Muscle of leg (tissue), 11 donors: Measurements from ENCODE around the gene MADCAM1. TPM values are rescaled to one million over a fixed set of nuclear protein-coding genes. Genes with fewer than 3 reads are reported as not detected.

ENCODE experiments used
- DNase-seq: peaks from one replicate; pipeline ENCODE4 v3.0.0; 2013
- H3K27ac ChIP-seq: one replicate; pipeline ENCODE4 v1.5.1; 2013; ENCODE audit warnings: mild to moderate bottlenecking, low read length, control low read depth
- H3K27me3 ChIP-seq: one replicate; pipeline ENCODE4 v1.6.1; 2013; ENCODE audit warnings: low read length; ENCODE audit not compliant: control insufficient read depth, insufficient read depth
- H3K36me3 ChIP-seq: one replicate; pipeline ENCODE4 v1.6.1; 2013; ENCODE audit warnings: low read length; ENCODE audit not compliant: control insufficient read depth, insufficient read depth
- H3K4me1 ChIP-seq: one replicate; pipeline ENCODE4 v1.6.1; 2013; ENCODE audit warnings: low read length; ENCODE audit not compliant: control insufficient read depth, insufficient read depth
- H3K4me3 ChIP-seq: one replicate; pipeline ENCODE4 v1.5.1; 2013; ENCODE audit warnings: low read length, control low read depth
- H3K9me3 ChIP-seq: replicated peaks from 2 replicates; pipeline ENCODE4 v1.6.1; 2013; ENCODE audit warnings: low read depth, low read length; ENCODE audit not compliant: control insufficient read depth
- WGBS: methylation state at CpG from one replicate; pipeline ENCODE4 v1.1.5; 2013; ENCODE audit warnings: missing lambda C conversion rate; ENCODE audit not compliant: insufficient coverage; 5-methylcytosine and 5-hydroxymethylcytosine counted together
- polyA plus RNA-seq, 8 donors: library from polyadenylated mRNA; unstranded; fragments of 120-200 nt; gene quantifications; one replicate each; pipeline versions ENCODE4 v1.2.1 to v1.2.3, GENCODE V29; 2013; ENCODE audit warnings: inconsistent platforms in 1 of 8, low replicate concordance in 1 of 8; ENCODE audit not compliant: insufficient read length in 8 of 8, insufficient read depth in 1 of 8
- total RNA-seq: library from RNA; stranded (reverse); fragments of 120-200 nt; gene quantifications from one replicate; pipeline ENCODE4 v1.2.4, GENCODE V29; 2013

Gene MADCAM1
- total and polyA plus RNA-seq, 9 donors, result 4.0 to 15.7 (median 10.3) TPM

DNA sequence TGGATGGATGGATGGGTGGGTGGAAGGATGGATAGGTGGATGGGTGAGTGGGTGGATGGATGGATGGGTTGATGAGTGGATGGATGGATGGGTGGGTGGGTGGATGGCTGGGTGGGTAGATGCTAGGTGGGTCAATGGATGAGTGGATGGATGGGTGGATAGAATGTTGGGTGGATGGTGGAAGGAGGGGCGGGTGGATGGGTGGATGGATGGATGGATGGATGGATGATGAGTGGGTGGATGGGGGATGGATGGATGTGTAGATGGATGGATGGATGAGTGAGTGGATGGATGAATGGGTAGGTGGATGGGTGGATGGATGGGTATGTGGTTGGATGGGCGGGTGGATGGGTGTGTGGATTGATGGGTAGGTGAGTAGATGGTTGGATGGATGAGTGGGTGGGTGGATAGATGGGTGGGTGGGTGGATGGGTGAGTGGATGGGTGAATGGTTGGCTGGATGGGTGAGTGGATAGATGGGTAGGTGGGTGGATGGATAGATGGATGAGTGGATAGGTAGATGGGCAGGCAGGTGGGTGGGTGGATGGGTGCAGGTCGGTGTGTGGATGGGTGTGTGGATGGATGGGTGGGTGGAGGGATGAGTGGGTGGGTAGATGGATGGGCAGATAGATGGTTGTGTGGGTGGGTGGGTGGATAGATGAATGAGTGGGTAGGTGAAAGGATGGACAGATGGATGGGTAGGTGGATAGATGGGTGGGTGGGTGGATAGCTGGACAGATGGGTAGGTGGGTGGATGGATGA is 31.1 kb upstream of the MADCAM1 start:
- 89% methylated on average over 3 of the region's 3 CpGs for WGBS
- Histone ChIP-seq H3K36me3 (no peaks in the 10 kb centered on the region), H3K9me3 (no peaks in the 10 kb centered on the region), H3K4me1 (peaks cover 8% of the 10 kb centered on the region), H3K27me3 (peaks cover 18% of the 10 kb centered on the region), H3K27ac (no peak overlapping the region), H3K4me3 (no peak overlapping the region)
- DNase-seq, result no peak

DNA sequence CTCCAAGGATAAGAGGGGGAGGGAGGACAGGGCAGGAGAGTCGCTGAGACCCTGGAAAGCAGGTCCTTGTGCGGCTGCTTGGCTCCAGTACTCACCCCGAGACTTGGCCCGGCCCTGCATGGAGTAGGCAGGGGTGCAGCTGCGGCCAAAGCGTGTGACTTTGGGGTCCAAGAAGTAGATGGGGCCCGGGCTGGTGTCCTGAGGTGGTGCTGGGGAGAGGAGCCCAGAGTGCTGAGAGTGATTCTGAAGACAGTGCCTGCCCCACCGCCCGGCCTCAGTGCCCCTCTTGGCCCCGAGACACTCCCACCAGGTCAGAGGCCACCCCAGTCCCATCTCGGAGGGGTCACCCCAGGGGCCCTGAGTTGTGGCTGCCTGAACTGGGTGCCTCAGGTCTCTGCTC is 28.7 kb upstream of the MADCAM1 start:
- H3K36me3 ChIP-seq, result no peaks in the 10 kb centered on the region
- H3K4me1 ChIP-seq, result no peaks in the 10 kb centered on the region
- no peak overlapping the region for H3K27ac ChIP-seq
- no peaks in the 10 kb centered on the region for H3K9me3 ChIP-seq
- DNase-seq, result no peak
- peaks cover 4% of the 10 kb centered on the region for H3K27me3 ChIP-seq
- WGBS, result 84% methylated on average over 10 of the region's 11 CpGs
- no peak overlapping the region for H3K4me3 ChIP-seq

DNA sequence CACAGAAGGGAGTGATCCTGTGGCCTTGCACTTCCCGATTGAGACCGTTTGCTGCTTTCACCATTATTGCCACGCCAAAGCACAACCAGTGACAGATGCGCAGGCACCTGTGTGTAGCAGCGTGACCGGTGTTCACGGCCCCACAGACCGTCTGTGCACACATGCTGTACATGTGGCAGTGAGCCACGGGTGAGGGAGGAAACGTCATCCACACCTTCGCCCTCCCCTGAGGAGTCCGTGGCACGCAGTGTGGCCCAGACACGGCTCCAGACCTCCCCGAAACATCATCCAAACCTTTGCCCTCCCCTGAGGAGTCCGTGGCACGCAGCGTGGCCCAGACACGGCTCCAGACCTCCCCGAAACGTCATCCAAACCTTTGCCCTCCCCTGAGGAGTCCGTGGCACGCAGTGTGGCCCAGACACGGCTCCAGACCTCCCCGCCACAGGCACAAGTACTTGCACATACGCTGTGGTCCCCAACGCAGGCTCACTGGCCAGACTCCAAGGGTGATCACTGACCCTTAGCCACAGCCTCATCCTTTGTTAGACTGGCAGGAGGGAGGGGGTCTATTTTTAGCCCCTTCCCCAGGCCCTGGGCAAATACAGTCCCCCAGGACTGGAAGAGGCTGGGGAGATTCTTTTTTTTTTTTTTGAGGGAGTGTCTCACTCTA is 27.6 kb upstream of the MADCAM1 start:
- Histone ChIP-seq H3K36me3 (no peaks in the 10 kb centered on the region), H3K4me1 (no peaks in the 10 kb centered on the region), H3K27ac (no peak overlapping the region), H3K9me3 (no peaks in the 10 kb centered on the region), H3K4me3 (no peak overlapping the region), H3K27me3 (peaks cover 2% of the 10 kb centered on the region)
- WGBS, result 65% methylated on average over 16 of the region's 27 CpGs
- DNase-seq, result no peak

DNA sequence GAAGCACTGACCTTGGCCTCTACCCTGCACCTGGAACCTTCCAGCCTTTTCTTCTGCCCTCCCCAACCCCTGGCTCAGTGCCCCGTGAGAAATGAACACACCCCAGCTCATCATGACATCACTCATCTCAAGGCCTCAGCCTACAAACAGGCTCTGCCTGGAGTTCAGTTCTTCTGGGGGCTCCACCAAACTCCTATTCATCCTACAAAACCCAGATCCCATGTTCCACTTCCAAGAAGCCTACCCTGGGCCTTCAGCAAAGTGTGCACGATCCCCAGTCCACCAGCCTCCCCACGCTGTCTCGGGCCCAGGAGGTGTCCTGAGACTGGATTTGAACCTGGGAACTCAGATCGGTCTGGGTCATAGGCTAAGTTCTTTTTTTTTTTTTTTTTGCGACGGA is 26.5 kb upstream of the MADCAM1 start:
- no peak overlapping the region for H3K27ac ChIP-seq
- no peak for DNase-seq
- no peaks in the 10 kb centered on the region for H3K36me3 ChIP-seq
- no peaks in the 10 kb centered on the region for H3K27me3 ChIP-seq
- H3K4me3 ChIP-seq, result no peak overlapping the region
- peaks cover 6% of the 10 kb centered on the region for H3K4me1 ChIP-seq
- WGBS, result 69% methylated on average over 5 of the region's 7 CpGs
- no peaks in the 10 kb centered on the region for H3K9me3 ChIP-seq

DNA sequence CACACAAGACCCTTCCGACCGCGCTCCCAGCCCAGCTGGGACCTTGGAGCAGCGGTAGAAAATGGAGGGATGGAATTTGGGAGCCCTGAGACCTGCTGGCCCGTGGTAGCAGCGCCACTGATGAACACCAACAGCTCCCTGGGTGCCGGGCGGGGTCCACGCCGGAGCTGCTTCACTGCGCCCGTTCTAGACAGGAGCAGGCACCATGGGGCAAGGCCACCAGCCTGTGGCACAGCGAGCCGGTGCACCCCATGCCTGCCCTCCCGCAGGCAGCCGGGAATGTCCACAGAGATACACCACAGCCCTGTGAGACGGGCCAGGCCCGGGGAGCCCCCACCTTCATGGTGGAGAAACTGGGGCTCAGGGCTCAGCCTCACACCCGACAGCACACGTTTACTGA is 25.6 kb upstream of the MADCAM1 start:
- H3K9me3 ChIP-seq, result no peaks in the 10 kb centered on the region
- peaks cover 9% of the 10 kb centered on the region for H3K4me1 ChIP-seq
- H3K27me3 ChIP-seq, result no peaks in the 10 kb centered on the region
- no peak overlapping the region for H3K4me3 ChIP-seq
- no peak for DNase-seq
- no peak overlapping the region for H3K27ac ChIP-seq
- WGBS, result 65% methylated on average over 15 of the region's 20 CpGs
- H3K36me3 ChIP-seq, result no peaks in the 10 kb centered on the region

DNA sequence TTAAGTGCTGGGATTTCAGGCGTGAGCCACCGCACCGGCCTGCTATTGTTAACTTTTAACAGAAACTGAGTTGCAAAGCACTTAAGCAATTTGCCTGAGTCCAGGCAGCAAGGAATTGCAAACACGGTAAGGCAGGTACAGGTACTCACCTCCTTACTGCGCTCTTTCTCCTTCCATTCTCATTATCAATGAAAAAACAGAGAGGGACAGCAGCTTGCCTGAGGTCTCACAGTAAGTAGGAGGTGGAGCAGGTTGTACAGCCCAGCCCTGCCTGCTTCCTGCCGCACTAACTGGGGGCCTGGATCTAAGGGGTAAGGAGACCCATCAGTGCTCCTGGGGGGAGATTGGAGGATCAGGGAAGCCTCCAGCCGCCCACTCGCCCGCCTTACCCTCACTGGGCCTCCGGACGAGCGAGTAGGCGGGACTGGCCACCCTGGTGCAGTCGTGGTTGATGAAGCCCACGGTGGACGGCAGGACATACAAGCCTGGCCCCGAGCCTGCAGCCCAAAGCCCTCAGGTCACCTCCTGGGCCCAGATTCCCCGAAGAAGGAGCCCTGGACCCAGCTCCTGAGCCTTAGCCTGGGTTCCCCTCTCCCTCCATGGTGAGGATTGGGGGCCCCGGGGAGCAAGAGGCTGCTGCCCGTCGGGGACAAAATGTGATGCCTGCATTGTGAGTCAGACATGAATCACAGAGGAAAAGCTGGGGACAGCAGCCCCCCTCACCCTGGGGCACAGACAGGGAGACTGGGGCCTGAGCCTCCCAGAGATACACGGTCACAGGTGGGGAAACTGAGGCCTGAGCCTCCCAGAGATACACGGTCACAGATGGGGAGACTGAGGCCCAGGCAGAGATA is 24.1 kb upstream of the MADCAM1 start:
- H3K4me3 ChIP-seq, result no peak overlapping the region
- peaks cover 9% of the 10 kb centered on the region for H3K4me1 ChIP-seq
- no peak for DNase-seq
- 61% methylated on average over 16 of the region's 23 CpGs for WGBS
- no peak overlapping the region for H3K27ac ChIP-seq
- no peaks in the 10 kb centered on the region for H3K36me3 ChIP-seq
- H3K27me3 ChIP-seq, result no peaks in the 10 kb centered on the region
- H3K9me3 ChIP-seq, result no peaks in the 10 kb centered on the region

DNA sequence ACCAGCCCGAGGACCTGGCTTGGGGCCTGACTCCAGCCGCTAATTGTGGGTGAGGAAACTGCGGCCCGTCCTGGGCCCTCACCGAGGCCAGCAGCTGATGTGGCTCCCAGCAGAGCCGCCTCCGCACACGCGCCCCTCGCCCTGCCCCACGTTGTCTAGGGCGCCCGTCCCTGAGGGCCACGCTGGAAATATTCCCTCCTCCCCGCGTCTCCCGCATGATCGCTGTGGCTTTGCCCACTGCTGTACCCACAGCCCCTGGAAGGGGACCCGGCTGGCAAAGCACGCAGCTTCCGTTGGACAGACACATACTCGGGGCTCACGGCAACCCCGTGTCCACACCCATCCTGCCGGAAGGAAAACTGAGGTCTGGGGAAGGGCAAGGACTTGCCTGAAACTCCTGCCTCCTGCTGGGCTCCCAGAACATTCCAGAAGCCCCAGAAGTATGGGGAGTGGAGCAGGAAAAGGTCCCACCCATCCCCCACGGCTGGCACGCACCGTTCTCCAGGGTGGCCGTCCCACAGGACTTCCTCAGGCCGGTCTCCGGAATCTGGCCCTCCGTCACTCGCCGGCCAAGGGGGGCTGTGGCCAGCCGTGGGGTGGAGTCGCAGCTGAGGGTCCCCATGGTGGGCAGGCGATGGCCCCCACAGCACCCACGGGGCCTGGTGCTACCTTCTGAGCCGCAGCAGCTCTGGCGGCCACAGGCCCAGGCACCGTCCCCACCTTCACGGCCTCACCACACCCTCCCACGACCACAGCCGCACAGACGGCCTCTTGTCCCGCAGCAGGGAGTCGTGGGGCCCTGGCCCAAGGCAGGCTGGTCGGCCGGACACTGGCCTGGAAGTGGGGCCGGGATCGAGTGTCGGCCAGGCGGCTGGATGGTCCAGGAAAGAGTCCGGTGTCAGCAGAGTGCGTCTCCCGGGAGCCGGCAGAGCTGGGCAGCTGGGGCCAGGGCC is 21.9 kb upstream of the MADCAM1 start:
- Histone ChIP-seq H3K27me3 (no peaks in the 10 kb centered on the region), H3K9me3 (no peaks in the 10 kb centered on the region), H3K4me3 (no peak overlapping the region), H3K36me3 (no peaks in the 10 kb centered on the region), H3K27ac (no peak overlapping the region), H3K4me1 (peaks cover 14% of the 10 kb centered on the region)
- no peak for DNase-seq
- WGBS, result 54% methylated on average over 47 of the region's 57 CpGs

DNA sequence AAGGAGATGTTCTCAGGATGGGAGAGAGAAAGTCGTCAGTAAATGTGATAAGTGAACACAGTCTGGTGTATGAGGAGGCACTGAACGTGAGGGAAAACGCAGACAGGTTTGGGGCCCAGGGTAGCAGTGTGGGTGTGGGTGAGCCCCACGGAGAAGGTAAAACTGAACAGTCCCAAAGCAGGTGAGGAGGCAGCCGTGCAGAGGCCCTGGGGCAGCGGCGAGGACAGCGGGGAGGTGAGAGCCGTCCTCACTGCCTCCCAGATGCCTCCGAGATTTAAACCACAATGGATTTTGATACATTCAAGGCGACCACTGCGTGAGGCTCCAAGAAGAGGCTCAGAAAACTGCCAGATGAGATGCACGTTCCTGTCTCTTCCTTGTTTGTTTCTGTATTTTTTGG is 20.9 kb upstream of the MADCAM1 start:
- H3K4me1 ChIP-seq, result peaks cover 18% of the 10 kb centered on the region
- peaks cover 3% of the 10 kb centered on the region for H3K27me3 ChIP-seq
- WGBS, result 86% methylated on average over 13 of the region's 13 CpGs
- H3K4me3 ChIP-seq, result no peak overlapping the region
- no peaks in the 10 kb centered on the region for H3K9me3 ChIP-seq
- H3K36me3 ChIP-seq, result no peaks in the 10 kb centered on the region
- no peak for DNase-seq
- no peak overlapping the region for H3K27ac ChIP-seq

DNA sequence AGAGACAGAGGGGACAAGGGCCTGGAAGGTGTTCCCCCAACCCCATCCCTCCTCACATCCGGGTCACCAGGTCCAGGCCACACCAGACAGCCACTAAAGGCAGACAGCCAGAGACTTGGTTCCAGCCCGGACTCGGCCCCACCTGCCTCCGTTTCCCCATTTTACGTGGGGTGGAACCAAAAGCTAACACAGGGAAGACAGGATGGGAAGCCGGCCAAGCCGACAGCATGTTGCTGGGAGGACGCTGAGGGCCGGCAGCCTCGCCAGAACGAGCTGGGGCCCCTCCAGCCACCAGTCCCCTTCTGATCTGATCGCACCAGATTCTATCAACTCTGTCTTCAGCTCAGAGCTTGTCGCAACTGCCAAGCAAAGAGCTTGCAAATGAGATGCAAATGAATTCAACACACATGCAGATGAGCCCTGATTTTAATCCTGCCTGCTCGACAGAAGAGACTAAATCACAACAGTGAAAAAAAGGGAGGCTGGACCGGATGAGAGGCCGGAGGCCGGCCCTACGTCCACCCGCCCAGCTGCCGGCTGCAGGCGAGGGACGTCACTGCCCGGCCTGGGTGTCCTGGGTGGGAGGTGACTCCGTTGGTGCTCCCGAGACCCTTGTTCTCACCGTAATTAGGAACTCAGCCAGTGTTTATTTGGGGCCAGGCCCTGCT is 17.9 kb upstream of the MADCAM1 start:
- 46% methylated on average over 24 of the region's 26 CpGs for WGBS
- peaks cover 18% of the 10 kb centered on the region for H3K4me1 ChIP-seq
- peaks cover 5% of the 10 kb centered on the region for H3K27me3 ChIP-seq
- no peak for DNase-seq
- no peak overlapping the region for H3K4me3 ChIP-seq
- H3K36me3 ChIP-seq, result no peaks in the 10 kb centered on the region
- no peaks in the 10 kb centered on the region for H3K9me3 ChIP-seq
- H3K27ac ChIP-seq, result no peak overlapping the region
